Endothelial cell of umbilical vein (primary cell): ENCODE measurements around the gene RAB14.

Experiments used
- EZH2 ChIP-seq: IDR thresholded peaks from 2 replicates; pipeline ENCODE4 v1.6.1; 2012; ENCODE audit warnings: borderline replicate concordance, low read depth, mild to moderate bottlenecking, moderate library complexity, low read length, inconsistent platforms; ENCODE audit not compliant: severe bottlenecking
- POLR2AphosphoS5 ChIP-seq: IDR thresholded peaks from 2 replicates; pipeline ENCODE4 v1.6.1; 2012; ENCODE audit warnings: low read depth, mild to moderate bottlenecking, control low read depth, low read length, moderate library complexity; ENCODE audit not compliant: insufficient read depth

DNA sequence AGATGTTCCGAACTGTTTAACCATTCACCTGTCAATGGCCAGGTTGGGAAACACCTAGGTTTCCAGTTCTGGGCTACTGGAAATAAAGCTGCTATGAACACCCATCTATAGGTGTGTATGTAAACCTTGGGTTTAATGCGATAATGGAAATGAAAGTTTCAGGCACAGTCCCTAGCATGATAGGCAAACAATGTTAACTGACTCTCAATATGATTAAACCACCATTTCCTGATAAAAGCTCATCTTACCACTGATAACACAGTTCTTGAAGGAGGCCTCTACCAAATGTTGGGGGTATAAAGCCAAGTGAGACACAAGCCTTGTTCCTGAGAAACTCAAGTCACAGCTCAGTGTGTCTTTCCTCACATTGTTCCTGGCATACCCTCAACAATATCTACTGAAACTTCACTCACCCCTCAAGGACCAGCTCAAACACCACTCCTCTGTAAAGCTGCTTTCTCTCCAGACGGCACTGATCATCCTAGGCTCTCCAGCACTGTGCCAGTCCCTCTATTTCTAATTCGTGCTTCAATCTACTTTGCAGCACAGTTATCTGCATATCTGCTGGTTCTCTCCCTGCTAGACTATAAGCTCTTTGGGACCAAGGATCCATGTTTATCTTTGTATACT is 15.8 kb downstream of the RAB14 start:
- TF ChIP-seq EZH2, result no peak
- no peak for TF ChIP-seq POLR2AphosphoS5
